ENCODE measurements around the gene FFAR2. TPM values are rescaled to one million over a fixed set of nuclear protein-coding genes. Genes with fewer than 3 reads are reported as not detected.
"Not testable (repeated sequence)": the region's sequence is repeated elsewhere in the genome, so short reads cannot be mapped to it uniquely, and the experiment has no call there.

FFAR2 gene
- total RNA-seq: not detected

GRCh38 chr19:35447606-35448469 lies at the start of gene FFAR2:
TSS of gene FFAR2 (plus strand) at chr19:35448257. CDS start at chr19:35449715, 1,458 bp downstream.
- ChIA-PET POLR2A (no interaction called here), CTCF (interaction anchor here (1.0 kb wide), 1 partner anchor 94 kb away, joined by 3 read pairs; no protein-coding TSS in a partner anchor)

GRCh38 chr19:35398570-35398969 lies 49.5 kb upstream of the FFAR2 start:
- POLR2A ChIA-PET: no interaction called here
- CTCF ChIA-PET: no interaction called here

GRCh38 chr19:35399231-35399630 lies 48.8 kb upstream of the FFAR2 start:
- CTCF ChIA-PET: no interaction called here

GRCh38 chr19:35399948-35400772 lies 47.9 kb upstream of the FFAR2 start:
- POLR2A ChIA-PET: no interaction called here
- CTCF ChIA-PET: interaction anchor here (0.5 to 1.7 kb wide), 2 partner anchors 8 to 47 kb away, joined by 4 to 5 read pairs; no protein-coding TSS in a partner anchor

More at GRCh38 chr19:35399231-35399630, 48.8 kb upstream of the FFAR2 start:
- POLR2A ChIA-PET: no interaction called here

GRCh38 chr19:35400773-35401100 lies 47.3 kb upstream of the FFAR2 start:
- CTCF ChIA-PET: interaction anchor here (0.5 to 1.7 kb wide), 2 partner anchors 9 to 48 kb away, joined by 4 to 5 read pairs; no protein-coding TSS in a partner anchor
- POLR2A ChIA-PET: no interaction called here

- POLR2A ChIA-PET: not testable (repeated sequence)
- CTCF ChIA-PET: interaction anchor here (1.4 to 1.7 kb wide), 2 partner anchors 48 to 94 kb away, joined by 3 to 4 read pairs; no protein-coding TSS in a partner anchor
These were observed 46.6 kb upstream of the FFAR2 start for GRCh38 chr19:35401416-35401815.

GRCh38 chr19:35403116-35403760 lies 44.8 kb upstream of the FFAR2 start:
- ChIA-PET CTCF (interaction anchor here (0.6 kb wide), 1 partner anchor 703 kb away, joined by 3 read pairs; no protein-coding TSS in a partner anchor), POLR2A (no interaction called here)

GRCh38 chr19:35404879-35405622 lies 43.0 kb upstream of the FFAR2 start:
- ChIA-PET CTCF (no interaction called here), POLR2A (no interaction called here)

- POLR2A ChIA-PET: no interaction called here
- CTCF ChIA-PET: no interaction called here
These were observed 40.4 kb upstream of the FFAR2 start for GRCh38 chr19:35407619-35408018.

- CTCF ChIA-PET: no interaction called here
These were observed 39.5 kb upstream of the FFAR2 start for GRCh38 chr19:35408284-35409171.

GRCh38 chr19:35409191-35409590 lies 38.9 kb upstream of the FFAR2 start:
- ChIA-PET CTCF (no interaction called here), POLR2A (no interaction called here)

More at GRCh38 chr19:35408284-35409171, 39.5 kb upstream of the FFAR2 start:
- POLR2A ChIA-PET: no interaction called here

GRCh38 chr19:35410487-35410886 lies 37.6 kb upstream of the FFAR2 start:
- ChIA-PET POLR2A (no interaction called here), CTCF (no interaction called here)

- CTCF ChIA-PET: no interaction called here
- POLR2A ChIA-PET: no interaction called here
These were observed 33.6 kb upstream of the FFAR2 start for GRCh38 chr19:35414442-35414841.

GRCh38 chr19:35416331-35416730 lies 31.7 kb upstream of the FFAR2 start:
- CTCF ChIA-PET: no interaction called here
- POLR2A ChIA-PET: no interaction called here

- ChIA-PET CTCF (interaction anchor here (0.6 to 1.2 kb wide), 3 partner anchors 12 to 392 kb away, joined by 3 to 5 read pairs (median 4); no protein-coding TSS in a partner anchor), POLR2A (no interaction called here)
These were observed 30.8 kb upstream of the FFAR2 start for GRCh38 chr19:35417278-35417677.

GRCh38 chr19:35417713-35418534 lies 30.1 kb upstream of the FFAR2 start:
- CTCF ChIA-PET: interaction anchor here (0.6 to 1.2 kb wide), 2 partner anchors 11 to 14 kb away, joined by 3 to 4 read pairs; no protein-coding TSS in a partner anchor
- POLR2A ChIA-PET: no interaction called here

GRCh38 chr19:35419046-35419445 lies 29.0 kb upstream of the FFAR2 start:
- ChIA-PET POLR2A (no interaction called here), CTCF (no interaction called here)

- ChIA-PET POLR2A (no interaction called here), CTCF (interaction anchor here (0.7 kb wide), 1 partner anchor 65 kb away, joined by 4 read pairs; no protein-coding TSS in a partner anchor)
These were observed 28.3 kb upstream of the FFAR2 start for GRCh38 chr19:35419805-35420204.
